HG03025 (cell line): ENCODE data around the gene D2HGDH.
"Not testable (repeated sequence)": the region's sequence is repeated elsewhere in the genome, so short reads cannot be mapped to it uniquely, and the experiment has no call there.

Source experiments
- ATAC-seq: cut with Tn5 transposase; IDR thresholded peaks from one replicate; pipeline ENCODE4 v1.9.1; 2021; ENCODE audit warnings: mild to moderate bottlenecking, moderate library complexity; ENCODE audit not compliant: unreplicated experiment, low FRiP score

The D2HGDH gene

GRCh38 chr2:241815477-241816430 lies 81.3 kb downstream of the D2HGDH start:
- no peak for ATAC-seq

- ATAC-seq, result no peak
Observed at GRCh38 chr2:241816431-241817121, 82.1 kb downstream of the D2HGDH start.

GRCh38 chr2:241817126-241817820 lies 82.8 kb downstream of the D2HGDH start:
- ATAC-seq, result no peak

- not testable (repeated sequence) for ATAC-seq
Observed at GRCh38 chr2:241817821-241818215, 83.4 kb downstream of the D2HGDH start.
